Astrocyte (in vitro differentiated cells and primary cell): Measurements from ENCODE around the gene APRT.

Experiments
- CTCF ChIP-seq: IDR thresholded peaks from 2 replicates; pipeline ENCODE4 v1.5.1; 2011; ENCODE audit warnings: low read depth, mild to moderate bottlenecking, inconsistent platforms, low read length, moderate library complexity; ENCODE audit not compliant: insufficient read depth
- EZH2 ChIP-seq: IDR thresholded peaks from 2 replicates; pipeline ENCODE4 v1.6.1; 2012; ENCODE audit warnings: mild to moderate bottlenecking, low read length, inconsistent platforms; ENCODE audit not compliant: insufficient read depth

GRCh38 chr16:88778271-88778525 is 33.5 kb downstream of the APRT start:
- TF ChIP-seq EZH2 (no peak), CTCF (no peak)
